Liver (tissue), 9 donors: ENCODE measurements around the gene KBTBD7. TPM values are rescaled to one million over a fixed set of nuclear protein-coding genes. Genes with fewer than 3 reads are reported as not detected.

Experiments used
- DNase-seq: peaks from one replicate; pipeline ENCODE4 v3.0.0-alpha.2; 2017; ENCODE audit warnings: low spot score
- H3K27ac ChIP-seq, 2 donors: one replicate each; pipeline ENCODE4 v1.7.0; 2013; ENCODE audit warnings: inconsistent platforms in 2 of 2, low read length in 2 of 2, control low read depth in 1 of 2, low read depth in 1 of 2, mild to moderate bottlenecking in 1 of 2
- H3K27me3 ChIP-seq, 4 donors: one replicate each; pipeline versions ENCODE4 v1.6.1 to v1.7.0; 2013; ENCODE audit warnings: low read length in 3 of 4, inconsistent platforms in 1 of 4, mild to moderate bottlenecking in 1 of 4, moderate library complexity in 1 of 4; ENCODE audit not compliant: control insufficient read depth in 4 of 4, insufficient read depth in 4 of 4
- H3K36me3 ChIP-seq, 4 donors: one replicate each; pipeline versions ENCODE4 v1.6.1 to v1.7.0; 2013; ENCODE audit warnings: low read length in 3 of 4, mild to moderate bottlenecking in 3 of 4, low read depth in 1 of 4, moderate library complexity in 1 of 4; ENCODE audit not compliant: control insufficient read depth in 4 of 4, insufficient read depth in 3 of 4
- H3K4me1 ChIP-seq, 4 donors: one replicate each; pipeline versions ENCODE4 v1.6.1 to v1.7.0; 2013; ENCODE audit warnings: low read length in 3 of 4, mild to moderate bottlenecking in 3 of 4, moderate library complexity in 1 of 4; ENCODE audit not compliant: control insufficient read depth in 4 of 4, insufficient read depth in 4 of 4
- H3K4me3 ChIP-seq, 3 donors: one replicate each; pipeline versions ENCODE4 v1.6.1 to v1.7.0; 2013; ENCODE audit warnings: low read length in 3 of 3, control low read depth in 1 of 3, low read depth in 1 of 3, mild to moderate bottlenecking in 1 of 3
- H3K9ac ChIP-seq, 2 donors: one replicate each; pipeline ENCODE4 v1.7.0; 2013; ENCODE audit warnings: low read length in 2 of 2, mild to moderate bottlenecking in 2 of 2, moderate library complexity in 2 of 2, control low read depth in 1 of 2, low read depth in 1 of 2
- H3K9me3 ChIP-seq, 4 donors: one replicate each; pipeline versions ENCODE4 v1.6.1 to v1.7.0; 2013; ENCODE audit warnings: low read length in 3 of 4; ENCODE audit not compliant: control insufficient read depth in 4 of 4
- TAF1 ChIP-seq: conservative IDR thresholded peaks from 2 replicates; pipeline ENCODE4 v1.6.1; 2016; ENCODE audit warnings: antibody characterized with exemption, mild to moderate bottlenecking
- WGBS: extraction: QIAGEN DNeasy Blood & Tissue Kit; methylation state at CpG from one replicate; pipeline ENCODE4 v1.1.7; 2013; 5-methylcytosine and 5-hydroxymethylcytosine counted together
- polyA plus RNA-seq, 2 donors: library from polyadenylated mRNA; stranded (reverse) in 1 of 2; unstranded in 1 of 2; fragments of 200-250 nt in 1 of 2; fragments of >200 nt in 1 of 2; fragmentation: Nextera tagmentation in 1 of 2; extraction: Ambion mirVana in 1 of 2; gene quantifications; one replicate each; pipeline versions ENCODE4 v1.2.1 to v1.2.3, GENCODE V29; 2013 to 2015
- total RNA-seq, 2 donors: library from RNA; depleted of rRNA; stranded (reverse); fragments of >200 nt; gene quantifications; one replicate each; pipeline ENCODE4 v1.2.3, GENCODE V29; 2014
- donor health status: healthy.
- donor health status: healthy.
- donor health status: healthy.
- donor health status: healthy.
- donor health status: healthy.

Gene KBTBD7
- total and polyA plus RNA-seq, 4 donors = 3.3 to 10.1 (median 6.9) TPM

- no peaks in the 10 kb centered on the region for H3K36me3 ChIP-seq
- WGBS = 70% methylated on average over 2 of the region's 2 CpGs
- no peak overlapping the region for H3K4me3 ChIP-seq
- H3K27ac ChIP-seq = no peak overlapping the region
- H3K9ac ChIP-seq = no peak overlapping the region
- peaks cover 3 to 18% (median 10%) of the 10 kb centered on the region in 4 donors for H3K9me3 ChIP-seq
- no peak for TF ChIP-seq TAF1
- no peaks in the 10 kb centered on the region for H3K27me3 ChIP-seq
- no peak for DNase-seq
- no peaks in the 10 kb centered on the region for H3K4me1 ChIP-seq
These were observed 49.8 kb downstream of the KBTBD7 start for GRCh38 chr13:41144576-41144975.

Other genes starting within 250 kb of the KBTBD7 start
- gene ELF1, start 175.3 kb downstream of the KBTBD7 start, total RNA-seq = 10 to 100 TPM; 36.3 to 57.2 TPM
- gene ELF1, start 175.3 kb downstream of the KBTBD7 start, polyA plus RNA-seq = 10 to 100 TPM; 15.3 to 16.6 TPM
- 1 to 10 TPM; 4.9 to 6.8 TPM for gene WBP4, start 133.1 kb downstream of the KBTBD7 start, total RNA-seq
- 1 to 10 TPM; 3.9 to 6.0 TPM for gene WBP4, start 133.1 kb downstream of the KBTBD7 start, polyA plus RNA-seq
- gene KBTBD6, start 61.8 kb downstream of the KBTBD7 start, total RNA-seq = 1 to 10 TPM; 4.7 to 5.1 TPM
- gene KBTBD6, start 61.8 kb downstream of the KBTBD7 start, polyA plus RNA-seq = 1 to 10 TPM; 2.1 to 2.8 TPM
- 10 to 100 TPM; 10.7 to 11.0 TPM for gene MTRF1, start 69.0 kb upstream of the KBTBD7 start, total RNA-seq
- gene MTRF1, start 69.0 kb upstream of the KBTBD7 start, polyA plus RNA-seq = 1 to 10 TPM; 4.9 to 9.1 TPM
- gene NAA16, start 116.7 kb upstream of the KBTBD7 start, total RNA-seq = 10 to 100 TPM in 1 of 2 donors, 1 to 10 TPM in 1; 8.8 to 11.5 TPM
- gene NAA16, start 116.7 kb upstream of the KBTBD7 start, polyA plus RNA-seq = 1 to 10 TPM; 2.6 to 9.6 TPM